Uterus (tissue), 4 donors: ENCODE data around the gene NEGR1. TPM values are rescaled to one million over a fixed set of nuclear protein-coding genes. Genes with fewer than 3 reads are reported as not detected.

Experiments used
- DNase-seq, 2 donors: peaks; one replicate each; pipeline ENCODE4 v3.0.0-alpha.2; 2019 to 2020
- H3K27ac ChIP-seq, 2 donors: fragments of 200-600 bp; sonication (generic); 1 replicate in 1 of 2; 2 replicates in 1 of 2; pipeline ENCODE4 v1.5.1; 2016 to 2018
- H3K27me3 ChIP-seq, 2 donors: fragments of 200-600 bp; sonication (generic); one replicate each; pipeline ENCODE4 v1.5.1; 2018 to 2019; ENCODE audit warnings: control low read depth in 1 of 2
- H3K36me3 ChIP-seq, 2 donors: fragments of 200-600 bp; sonication (generic); one replicate each; pipeline ENCODE4 v1.5.1; 2019; ENCODE audit warnings: control low read depth in 1 of 2
- H3K4me1 ChIP-seq, 2 donors: fragments of 200-600 bp; sonication (generic); one replicate each; pipeline ENCODE4 v1.5.1; 2018 to 2019; ENCODE audit warnings: control low read depth in 1 of 2
- H3K4me3 ChIP-seq, 2 donors: fragments of 200-600 bp; sonication (generic); 1 replicate in 1 of 2; 2 replicates in 1 of 2; pipeline ENCODE4 v1.5.1; 2018 to 2019; ENCODE audit warnings: mild to moderate bottlenecking in 1 of 2
- H3K9me3 ChIP-seq, 2 donors: fragments of 200-600 bp; sonication (generic); one replicate each; pipeline ENCODE4 v1.5.1; 2019; ENCODE audit warnings: control low read depth in 1 of 2
- CTCF ChIP-seq, 4 experiments: fragments of 200-600 bp in 2 of 4; fragments of 450-650 bp in 2 of 4; sonication (generic) in 2 of 4; IDR thresholded peaks; one replicate each; pipeline ENCODE4 v1.5.1; 2016 to 2019; ENCODE audit warnings: antibody characterized with exemption in 4 of 4, mild to moderate bottlenecking in 2 of 4, moderate library complexity in 1 of 4
- POLR2A ChIP-seq, 2 donors: fragments of 450-650 bp; IDR thresholded peaks; one replicate each; pipeline ENCODE4 v1.6.1; 2016; ENCODE audit warnings: antibody characterized with exemption in 2 of 2, mild to moderate bottlenecking in 1 of 2, moderate library complexity in 1 of 2
- intact Hi-C: fragments of 100-400 bp; cut with DNase I; formaldehyde crosslinking; loops from one replicate; pipeline ENCODE4 v1.15.1; 2023; ENCODE audit warnings: low total_unique reads
- total RNA-seq, 4 donors: library from RNA; depleted of rRNA in 3 of 4; stranded (reverse); fragments of >200 nt in 3 of 4; gene quantifications; one replicate each; pipeline versions ENCODE4 v1.1.0 to v1.2.4, GENCODE V29; 2014 to 2023
- donor health status: DM: yes; HTN: yes; CAD: no.

NEGR1 gene
- total RNA-seq, 4 donors from 2014 or later, result 6.7 to 42.9 (median 33.3) TPM

DNA sequence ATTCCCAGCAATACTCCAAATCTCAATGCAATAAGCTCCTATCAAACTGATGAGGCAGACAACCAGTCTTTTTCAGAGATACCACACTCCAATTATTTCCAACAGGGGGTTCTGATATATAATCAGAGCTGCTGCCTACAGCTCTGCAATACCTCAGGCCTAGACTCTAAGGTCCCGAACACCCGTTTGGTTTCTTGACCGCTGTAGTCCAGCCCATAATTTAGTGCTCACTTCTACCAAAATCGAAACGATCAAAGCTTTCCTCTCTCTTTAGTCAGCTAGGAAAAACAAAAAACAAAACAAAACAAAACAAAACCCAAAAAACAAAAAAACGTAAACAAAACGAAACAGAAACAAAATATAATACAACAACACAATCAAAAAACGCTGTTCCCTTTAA is 453.0 kb downstream of the NEGR1 start:
- no peaks in the 10 kb centered on the region for H3K9me3 ChIP-seq
- TF ChIP-seq CTCF (IDR thresholded peaks at IDR 0.05), result no peak
- TF ChIP-seq POLR2A (IDR thresholded peaks at IDR 0.05), result no peak
- intact Hi-C loops, result no loop called here
- no peak overlapping the region for H3K4me3 ChIP-seq
- no peaks in the 10 kb centered on the region for H3K36me3 ChIP-seq
- DNase-seq, result no peak
- H3K4me1 ChIP-seq, result no peaks in the 10 kb centered on the region
- no peak overlapping the region for H3K27ac ChIP-seq
- no peaks in the 10 kb centered on the region for H3K27me3 ChIP-seq

GRCh38 chr1:71828431-71829012 is 453.8 kb downstream of the NEGR1 start:
- intact Hi-C loops, result no loop called here
- Histone ChIP-seq H3K9me3 (no peaks in the 10 kb centered on the region), H3K4me1 (no peaks in the 10 kb centered on the region), H3K27me3 (no peaks in the 10 kb centered on the region), H3K27ac (no peak overlapping the region), H3K4me3 (no peak overlapping the region), H3K36me3 (no peaks in the 10 kb centered on the region)
- DNase-seq, result no peak
- TF ChIP-seq CTCF (IDR thresholded peaks at IDR 0.05), result no peak
- TF ChIP-seq POLR2A (IDR thresholded peaks at IDR 0.05), result no peak

DNA sequence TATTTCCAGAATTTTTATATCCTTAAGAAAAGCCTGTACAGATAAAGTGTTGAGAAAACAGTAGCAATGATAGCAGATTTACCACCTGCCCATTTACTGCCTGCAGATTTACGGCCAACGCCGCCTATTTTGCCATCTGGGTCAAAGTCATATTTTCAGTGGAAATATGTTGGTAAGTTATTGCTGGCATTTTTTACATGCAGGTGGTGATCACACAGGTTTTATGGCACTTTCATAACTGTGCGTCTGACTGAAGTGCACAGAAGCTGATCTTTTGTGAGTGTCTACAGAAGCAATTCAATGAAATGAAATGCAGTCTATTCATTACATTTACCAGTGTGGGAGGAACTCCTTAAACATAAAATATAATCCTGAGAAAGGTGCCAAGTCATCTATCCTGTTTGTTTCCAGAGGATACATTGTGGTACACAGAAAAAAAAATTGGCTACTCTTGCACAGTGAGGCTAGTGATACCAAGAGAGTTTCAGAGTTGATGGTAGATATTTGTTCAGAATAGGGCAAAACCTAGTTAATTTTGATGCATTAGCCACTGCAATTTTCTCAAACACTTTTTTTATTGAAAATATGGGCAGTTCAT is 458.5 kb downstream of the NEGR1 start:
- intact Hi-C loops, result no loop called here

DNA sequence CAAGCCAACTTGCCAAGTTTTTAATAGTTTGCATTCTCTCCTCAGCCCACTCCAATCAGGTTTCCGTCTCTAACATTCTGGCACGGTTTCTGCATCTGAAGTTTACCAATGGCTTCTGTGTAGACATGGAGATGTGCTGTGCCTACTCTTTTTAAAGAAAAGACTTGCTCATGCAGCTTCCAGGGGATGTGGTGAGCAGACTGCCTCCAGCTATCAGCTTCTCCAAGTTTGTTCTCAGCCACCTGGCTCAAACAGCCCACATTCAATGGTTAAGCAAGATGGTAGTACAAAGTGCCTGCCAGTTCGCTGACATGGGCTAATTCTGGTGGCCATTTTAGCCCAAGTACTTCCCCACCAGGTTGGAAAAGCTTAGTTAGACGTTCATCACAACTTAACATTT is 465.3 kb downstream of the NEGR1 start:
- Histone ChIP-seq H3K27ac (no peak overlapping the region), H3K27me3 (no peaks in the 10 kb centered on the region), H3K36me3 (no peaks in the 10 kb centered on the region), H3K4me1 (no peaks in the 10 kb centered on the region), H3K9me3 (no peaks in the 10 kb centered on the region), H3K4me3 (no peak overlapping the region)
- TF ChIP-seq POLR2A (IDR thresholded peaks at IDR 0.05), result no peak
- TF ChIP-seq CTCF (IDR thresholded peaks at IDR 0.05), result no peak
- intact Hi-C loops, result no loop called here
- no peak for DNase-seq

More for the DNA sequence above, 458.5 kb downstream of the NEGR1 start:
- no peaks in the 10 kb centered on the region for H3K36me3 ChIP-seq
- H3K27ac ChIP-seq, result no peak overlapping the region
- H3K4me3 ChIP-seq, result no peak overlapping the region
- no peaks in the 10 kb centered on the region for H3K9me3 ChIP-seq
- DNase-seq, result no peak
- no peaks in the 10 kb centered on the region for H3K27me3 ChIP-seq
- no peaks in the 10 kb centered on the region for H3K4me1 ChIP-seq
- TF ChIP-seq CTCF (IDR thresholded peaks at IDR 0.05) (no peak), POLR2A (IDR thresholded peaks at IDR 0.05) (no peak)

GRCh38 chr1:71809085-71809484 is 473.3 kb downstream of the NEGR1 start:
- no peak for TF ChIP-seq POLR2A (IDR thresholded peaks at IDR 0.05)
- no peak for TF ChIP-seq CTCF (IDR thresholded peaks at IDR 0.05)
- H3K9me3 ChIP-seq, result no peaks in the 10 kb centered on the region
- no peaks in the 10 kb centered on the region for H3K4me1 ChIP-seq
- intact Hi-C loops, result no loop called here
- no peaks in the 10 kb centered on the region for H3K36me3 ChIP-seq
- no peak overlapping the region for H3K4me3 ChIP-seq
- H3K27ac ChIP-seq, result no peak overlapping the region
- no peak for DNase-seq
- no peaks in the 10 kb centered on the region for H3K27me3 ChIP-seq
